HL-60 (cell line): ENCODE results near the gene PALB2.

ENCODE experiments used
- DNase-seq, 2 experiments: peaks; one replicate each; pipeline ENCODE4 v3.0.0-alpha.2; 2010 to 2020; ENCODE audit warnings: low read depth in 1 of 2, low spot score in 1 of 2
- H3K27ac ChIP-seq: fragments of 250-450 bp; sonication (Bioruptor Pico); replicated peaks from 2 replicates; pipeline ENCODE4 v1.5.1; 2020; ENCODE audit warnings: mild to moderate bottlenecking, moderate library complexity
- H3K27me3 ChIP-seq: fragments of 250-450 bp; sonication (Bioruptor Pico); 2 replicates; pipeline ENCODE4 v1.5.1; 2021; ENCODE audit warnings: mild to moderate bottlenecking, moderate library complexity; ENCODE audit not compliant: insufficient read depth, poor library complexity, severe bottlenecking
- H3K4me3 ChIP-seq: replicated peaks from 2 replicates; pipeline ENCODE4 v1.5.1; 2011; ENCODE audit warnings: mild to moderate bottlenecking, control low read depth, low read length; ENCODE audit not compliant: insufficient read depth
- GABPA ChIP-seq: IDR thresholded peaks from 2 replicates; pipeline ENCODE4 v1.6.1; 2012; ENCODE audit warnings: low read depth
- POLR2AphosphoS5 ChIP-seq: IDR thresholded peaks from 2 replicates; pipeline ENCODE4 v1.6.1; 2012; ENCODE audit warnings: low read depth
- SPI1 ChIP-seq: IDR thresholded peaks from 2 replicates; pipeline ENCODE4 v1.6.1; 2012; ENCODE audit warnings: low read depth, mild to moderate bottlenecking, borderline replicate concordance
- long read RNA-seq: library from polyadenylated mRNA; unstranded; transcript quantifications from one replicate; pipeline ENCODE4 v2.0.0, GENCODE V29; 2020
- TF ChIP-seq, protein P1 (sequence below): IDR thresholded peaks from one replicate; pipeline ENCODE4 v1.5.1; 2011; ENCODE audit warnings: low read length, control low read depth, inconsistent platforms; ENCODE audit not compliant: insufficient read depth
- TF ChIP-seq, protein P2 (sequence below): IDR thresholded peaks from 2 replicates; pipeline ENCODE4 v1.6.1; 2012; ENCODE audit warnings: low read depth; ENCODE audit not compliant: insufficient replicate concordance

Gene PALB2
- long read RNA-seq, full-length matches to known transcripts: 56 of 83 reads
- long read RNA-seq, partial matches to known transcripts: 17 of 83 reads
- long read RNA-seq, other reads (novel, unspliced or antisense): 10 of 83 reads

DNA sequence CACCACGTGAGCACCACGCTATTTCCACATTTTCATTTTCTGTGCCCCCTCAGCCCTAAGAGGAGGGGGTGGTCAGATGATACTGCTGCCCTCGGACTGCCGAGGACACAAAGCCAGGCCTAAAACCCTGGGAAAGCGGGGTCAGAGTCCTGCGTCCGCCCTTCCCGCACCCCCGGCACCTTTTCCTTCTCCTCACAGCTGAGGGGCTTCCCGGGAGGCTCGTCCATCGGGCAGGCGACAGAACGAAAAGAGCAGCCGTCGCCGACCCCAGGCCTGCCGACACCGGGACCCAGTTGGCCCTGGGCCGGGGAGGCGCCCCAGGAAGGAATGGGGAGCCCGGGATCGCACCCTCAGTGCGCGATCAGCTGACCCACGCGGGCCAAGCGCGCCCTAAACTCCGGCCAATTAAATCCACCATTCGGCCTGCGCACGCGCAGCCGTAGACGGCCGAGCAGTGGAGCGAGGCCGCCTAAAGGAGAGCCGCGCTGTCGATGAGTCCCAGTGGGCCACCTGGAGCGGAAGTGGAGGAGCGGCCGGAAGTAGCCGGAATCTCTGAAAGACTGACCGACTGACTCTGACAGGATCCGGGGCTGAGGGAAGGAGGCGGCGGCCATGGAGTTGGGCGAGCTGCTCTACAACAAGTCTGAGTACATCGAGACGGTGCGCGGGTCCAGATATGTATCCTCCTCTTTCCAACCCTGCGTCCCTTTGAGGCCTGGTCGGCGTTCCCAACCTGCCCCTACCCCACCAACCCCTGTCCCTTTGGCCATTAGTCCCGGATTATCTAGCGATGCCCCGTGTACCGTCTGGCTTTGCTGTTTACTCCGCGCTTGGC, at the start of gene PALB2, which contains the start of gene DCTN5:
TSS of gene PALB2 (minus strand) at position 380 of the 835 bp plus-strand sequence. CDS start at position 227, 153 bp downstream.
TSS of gene DCTN5 (plus strand) at position 536 of the 835 bp plus-strand sequence. CDS start at position 613, 77 bp downstream.
- TF ChIP-seq POLR2AphosphoS5: peak; percentile 71
- TF ChIP-seq GABPA: peak; percentile 94
- TF ChIP-seq SPI1: peak; percentile 79; the same call in 1 of the 2 replicates
- TF ChIP-seq, protein P1, sequence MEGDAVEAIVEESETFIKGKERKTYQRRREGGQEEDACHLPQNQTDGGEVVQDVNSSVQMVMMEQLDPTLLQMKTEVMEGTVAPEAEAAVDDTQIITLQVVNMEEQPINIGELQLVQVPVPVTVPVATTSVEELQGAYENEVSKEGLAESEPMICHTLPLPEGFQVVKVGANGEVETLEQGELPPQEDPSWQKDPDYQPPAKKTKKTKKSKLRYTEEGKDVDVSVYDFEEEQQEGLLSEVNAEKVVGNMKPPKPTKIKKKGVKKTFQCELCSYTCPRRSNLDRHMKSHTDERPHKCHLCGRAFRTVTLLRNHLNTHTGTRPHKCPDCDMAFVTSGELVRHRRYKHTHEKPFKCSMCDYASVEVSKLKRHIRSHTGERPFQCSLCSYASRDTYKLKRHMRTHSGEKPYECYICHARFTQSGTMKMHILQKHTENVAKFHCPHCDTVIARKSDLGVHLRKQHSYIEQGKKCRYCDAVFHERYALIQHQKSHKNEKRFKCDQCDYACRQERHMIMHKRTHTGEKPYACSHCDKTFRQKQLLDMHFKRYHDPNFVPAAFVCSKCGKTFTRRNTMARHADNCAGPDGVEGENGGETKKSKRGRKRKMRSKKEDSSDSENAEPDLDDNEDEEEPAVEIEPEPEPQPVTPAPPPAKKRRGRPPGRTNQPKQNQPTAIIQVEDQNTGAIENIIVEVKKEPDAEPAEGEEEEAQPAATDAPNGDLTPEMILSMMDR: no peak
- TF ChIP-seq, protein P2, sequence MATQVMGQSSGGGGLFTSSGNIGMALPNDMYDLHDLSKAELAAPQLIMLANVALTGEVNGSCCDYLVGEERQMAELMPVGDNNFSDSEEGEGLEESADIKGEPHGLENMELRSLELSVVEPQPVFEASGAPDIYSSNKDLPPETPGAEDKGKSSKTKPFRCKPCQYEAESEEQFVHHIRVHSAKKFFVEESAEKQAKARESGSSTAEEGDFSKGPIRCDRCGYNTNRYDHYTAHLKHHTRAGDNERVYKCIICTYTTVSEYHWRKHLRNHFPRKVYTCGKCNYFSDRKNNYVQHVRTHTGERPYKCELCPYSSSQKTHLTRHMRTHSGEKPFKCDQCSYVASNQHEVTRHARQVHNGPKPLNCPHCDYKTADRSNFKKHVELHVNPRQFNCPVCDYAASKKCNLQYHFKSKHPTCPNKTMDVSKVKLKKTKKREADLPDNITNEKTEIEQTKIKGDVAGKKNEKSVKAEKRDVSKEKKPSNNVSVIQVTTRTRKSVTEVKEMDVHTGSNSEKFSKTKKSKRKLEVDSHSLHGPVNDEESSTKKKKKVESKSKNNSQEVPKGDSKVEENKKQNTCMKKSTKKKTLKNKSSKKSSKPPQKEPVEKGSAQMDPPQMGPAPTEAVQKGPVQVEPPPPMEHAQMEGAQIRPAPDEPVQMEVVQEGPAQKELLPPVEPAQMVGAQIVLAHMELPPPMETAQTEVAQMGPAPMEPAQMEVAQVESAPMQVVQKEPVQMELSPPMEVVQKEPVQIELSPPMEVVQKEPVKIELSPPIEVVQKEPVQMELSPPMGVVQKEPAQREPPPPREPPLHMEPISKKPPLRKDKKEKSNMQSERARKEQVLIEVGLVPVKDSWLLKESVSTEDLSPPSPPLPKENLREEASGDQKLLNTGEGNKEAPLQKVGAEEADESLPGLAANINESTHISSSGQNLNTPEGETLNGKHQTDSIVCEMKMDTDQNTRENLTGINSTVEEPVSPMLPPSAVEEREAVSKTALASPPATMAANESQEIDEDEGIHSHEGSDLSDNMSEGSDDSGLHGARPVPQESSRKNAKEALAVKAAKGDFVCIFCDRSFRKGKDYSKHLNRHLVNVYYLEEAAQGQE: peak; percentile 54
- peak; percentile 87 to 96 for DNase-seq
- Histone ChIP-seq H3K27me3 (no peaks in the 10 kb centered on the region), H3K27ac (peak within 1 kb of the TSS; percentile 89), H3K4me3 (peak within 1 kb of the TSS; percentile 98)

DNA sequence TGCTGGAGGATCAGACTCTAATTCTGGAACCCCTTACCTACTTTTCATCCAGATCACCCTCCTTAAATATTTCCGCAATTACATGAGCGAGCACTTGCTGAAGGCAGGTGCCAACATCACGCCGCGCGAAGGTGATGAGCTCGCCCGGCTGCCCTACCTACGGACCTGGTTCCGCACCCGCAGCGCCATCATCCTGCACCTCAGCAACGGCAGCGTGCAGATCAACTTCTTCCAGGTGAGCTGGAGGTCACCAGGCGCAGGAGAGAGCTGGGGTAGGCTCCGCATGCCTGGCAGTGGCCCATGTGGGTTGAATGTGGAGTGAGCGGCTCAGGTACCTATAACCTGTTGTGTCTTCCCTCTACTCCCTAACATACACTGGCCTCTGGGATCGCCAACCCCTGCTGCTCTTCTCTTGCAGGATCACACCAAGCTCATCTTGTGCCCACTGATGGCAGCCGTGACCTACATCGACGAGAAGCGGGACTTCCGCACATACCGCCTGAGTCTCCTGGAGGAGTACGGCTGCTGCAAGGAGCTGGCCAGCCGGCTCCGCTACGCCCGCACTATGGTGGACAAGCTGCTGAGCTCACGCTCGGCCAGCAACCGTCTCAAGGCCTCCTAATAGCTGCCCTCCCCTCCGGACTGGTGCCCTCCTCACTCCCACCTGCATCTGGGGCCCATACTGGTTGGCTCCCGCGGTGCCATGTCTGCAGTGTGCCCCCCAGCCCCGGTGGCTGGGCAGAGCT, 48.5 kb upstream of the PALB2 start:
- no peak for TF ChIP-seq GABPA
- TF ChIP-seq, protein P2: no peak
- TF ChIP-seq, protein P1: no peak
- TF ChIP-seq SPI1: no peak
- TF ChIP-seq POLR2AphosphoS5: no peak
- Histone ChIP-seq H3K4me3 (no peak overlapping the region), H3K27ac (no peak overlapping the region), H3K27me3 (no peaks in the 10 kb centered on the region)
- no peak for DNase-seq

DNA sequence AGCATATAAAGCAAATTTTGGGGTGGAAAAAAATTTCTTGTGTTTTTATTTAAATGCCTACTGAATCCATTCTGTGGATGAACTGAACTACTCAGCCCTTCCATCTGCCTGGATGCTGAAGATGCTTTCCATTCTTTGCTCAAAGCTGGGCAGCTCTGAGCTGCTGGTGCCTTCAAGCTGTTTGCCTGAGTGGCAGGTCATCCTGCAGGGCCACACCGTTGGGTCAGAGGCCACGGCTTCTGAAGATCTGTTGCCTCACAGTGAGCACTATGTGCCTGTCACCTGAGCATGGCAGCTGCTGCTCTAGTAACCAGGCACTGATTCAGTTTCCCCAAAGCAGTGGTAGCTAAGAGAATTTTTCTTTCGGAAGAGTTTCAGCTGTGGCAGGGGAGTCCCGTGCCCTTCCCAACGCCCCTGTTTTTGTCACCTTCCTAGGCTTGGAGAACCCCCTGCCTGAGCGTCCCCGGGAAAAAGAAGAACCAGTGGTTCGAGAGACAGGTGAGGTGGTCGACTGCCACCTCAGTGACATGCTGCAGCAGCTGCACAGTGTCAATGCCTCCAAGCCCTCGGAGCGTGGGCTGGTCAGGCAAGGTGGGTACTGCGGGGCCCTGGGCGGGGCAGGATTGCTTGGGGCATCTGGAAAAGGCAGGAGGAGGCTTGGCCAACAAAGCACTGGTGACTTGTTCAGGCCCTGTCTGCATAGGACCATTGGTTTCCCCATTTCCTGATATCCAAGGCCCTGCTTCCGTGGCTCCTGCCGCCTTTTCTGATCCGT, 46.1 kb upstream of the PALB2 start:
- no peak for DNase-seq
- Histone ChIP-seq H3K27ac (no peak overlapping the region), H3K27me3 (no peaks in the 10 kb centered on the region), H3K4me3 (no peak overlapping the region)
- TF ChIP-seq GABPA (no peak), SPI1 (no peak), POLR2AphosphoS5 (no peak)
- TF ChIP-seq, protein P2: no peak
- TF ChIP-seq, protein P1: no peak
